ENCODE data around the gene TMEM191B.
"Not testable (repeated sequence)": the region's sequence is repeated elsewhere in the genome, so short reads cannot be mapped to it uniquely, and the experiment has no call there.

TMEM191B gene

DNA sequence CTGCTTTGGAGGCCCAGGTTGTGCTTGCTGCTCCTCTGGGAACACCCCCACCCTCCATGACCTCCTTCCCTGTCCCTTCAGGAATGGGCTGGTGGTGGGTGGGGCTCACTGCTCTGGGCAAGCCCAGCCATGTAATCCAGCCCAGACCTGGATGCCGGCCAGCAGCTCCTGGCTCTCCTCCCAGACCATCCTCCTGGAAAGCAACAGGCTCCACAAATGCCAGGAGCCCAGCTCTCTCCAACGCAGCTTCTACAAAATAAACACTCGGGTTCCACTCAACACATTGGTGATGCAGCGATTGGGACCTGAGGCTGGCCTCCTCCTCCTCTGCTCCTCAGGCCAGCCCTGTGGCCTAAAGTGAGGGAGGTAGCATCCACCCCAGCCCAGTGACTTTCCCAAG is 30.9 kb downstream of the TMEM191B start:
- not testable (repeated sequence) for DNase-seq (ENCODE audit: low read depth, low spot score)

DNA sequence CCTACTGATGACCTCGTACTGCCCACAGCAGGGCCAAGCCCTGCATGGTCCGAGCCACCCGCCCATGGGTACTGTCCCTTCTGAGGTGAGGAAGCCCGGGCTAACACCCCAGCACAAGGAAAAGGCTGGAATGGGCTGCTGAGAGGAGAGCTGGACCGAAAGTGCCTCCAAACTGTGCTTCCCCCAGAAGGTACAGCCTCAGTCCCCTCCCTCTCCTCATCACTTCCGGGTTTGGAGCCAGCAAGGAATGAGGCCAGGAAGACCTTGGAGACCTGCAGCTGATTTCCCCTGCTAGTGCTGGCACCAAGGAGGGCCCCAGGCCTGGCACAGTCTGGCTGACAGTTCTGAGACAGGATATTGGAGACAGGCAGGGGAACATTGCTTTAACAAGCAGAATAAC is 31.3 kb downstream of the TMEM191B start:
- not testable (repeated sequence) for DNase-seq (ENCODE audit: low read depth, low spot score)

DNA sequence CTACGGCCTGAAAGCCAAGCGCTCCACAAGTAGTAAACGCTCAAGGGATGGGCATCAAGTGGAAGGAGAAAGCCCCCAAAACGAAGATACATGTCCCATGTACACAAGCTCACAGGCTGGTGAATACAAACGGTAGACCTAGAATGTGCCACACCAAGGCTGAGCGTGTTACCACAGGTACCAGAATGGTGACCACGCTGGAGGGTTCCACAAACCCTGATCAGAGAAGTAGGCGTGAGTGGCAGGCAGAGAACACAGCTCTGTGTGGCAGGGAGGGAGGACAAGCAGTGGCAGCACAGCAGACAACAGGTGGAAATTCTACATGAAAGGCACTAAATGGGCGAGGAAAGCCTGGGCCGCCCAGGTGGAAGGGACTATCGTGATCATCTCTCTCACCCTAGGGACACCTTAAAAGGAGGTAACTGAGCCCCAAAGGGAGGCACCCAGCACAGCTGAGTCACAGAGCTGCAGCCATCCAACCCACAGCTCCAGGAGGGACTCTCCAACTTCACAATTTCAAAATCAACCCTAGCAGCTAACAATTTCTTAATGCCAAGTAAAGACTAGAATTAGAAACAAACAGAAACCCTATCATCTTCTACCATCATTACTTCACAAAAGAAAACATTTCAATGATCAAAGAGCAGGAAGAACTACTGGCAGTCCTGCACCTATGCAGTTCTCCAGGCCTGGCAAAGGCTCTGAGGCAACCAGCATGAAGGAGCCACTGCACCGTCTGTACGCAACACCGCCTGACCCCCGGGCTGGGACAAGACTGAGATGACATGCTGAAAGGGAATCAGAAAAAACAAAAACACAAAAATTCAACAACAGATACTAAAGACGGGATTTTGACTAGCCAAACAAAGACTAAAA is 32.7 kb downstream of the TMEM191B start:
- not testable (repeated sequence) for DNase-seq (ENCODE audit: low read depth, low spot score)

DNA sequence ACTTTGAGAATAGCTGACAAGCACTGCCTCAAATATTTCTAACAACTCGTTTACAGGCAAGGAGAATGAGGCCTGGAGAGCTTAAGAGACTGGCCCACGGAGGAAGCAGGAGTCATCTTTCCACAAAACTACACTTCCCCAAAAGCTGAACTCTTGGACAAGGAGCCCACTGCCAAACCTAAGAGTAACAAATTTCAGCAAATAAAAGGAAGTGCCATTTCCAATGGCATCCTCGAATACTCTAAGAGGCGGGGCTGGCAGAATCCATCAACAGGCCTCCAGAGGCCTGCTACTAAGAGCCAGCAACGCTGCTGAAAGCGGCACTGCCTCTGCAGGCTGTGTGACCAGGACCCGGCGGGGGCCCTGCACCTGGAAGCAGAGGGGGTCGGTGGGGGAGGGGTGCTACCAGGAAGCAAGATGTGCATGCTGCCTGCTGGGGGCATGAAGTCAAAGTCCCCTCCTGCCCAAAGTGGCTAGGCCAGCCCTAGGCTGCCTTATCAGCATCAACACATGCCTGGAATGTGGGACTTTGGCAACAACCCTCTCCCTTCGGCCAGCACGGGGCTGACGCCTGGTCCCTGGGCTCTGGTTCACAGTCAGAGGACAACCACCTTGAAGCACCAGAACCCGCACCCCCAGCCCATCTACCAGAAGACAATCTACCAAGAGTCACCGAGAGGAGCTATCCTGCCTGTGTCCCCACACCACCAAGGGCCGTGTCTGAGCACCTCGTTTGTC is 43.1 kb downstream of the TMEM191B start:
- DNase-seq (ENCODE audit: low read depth, low spot score), result not testable (repeated sequence)

DNA sequence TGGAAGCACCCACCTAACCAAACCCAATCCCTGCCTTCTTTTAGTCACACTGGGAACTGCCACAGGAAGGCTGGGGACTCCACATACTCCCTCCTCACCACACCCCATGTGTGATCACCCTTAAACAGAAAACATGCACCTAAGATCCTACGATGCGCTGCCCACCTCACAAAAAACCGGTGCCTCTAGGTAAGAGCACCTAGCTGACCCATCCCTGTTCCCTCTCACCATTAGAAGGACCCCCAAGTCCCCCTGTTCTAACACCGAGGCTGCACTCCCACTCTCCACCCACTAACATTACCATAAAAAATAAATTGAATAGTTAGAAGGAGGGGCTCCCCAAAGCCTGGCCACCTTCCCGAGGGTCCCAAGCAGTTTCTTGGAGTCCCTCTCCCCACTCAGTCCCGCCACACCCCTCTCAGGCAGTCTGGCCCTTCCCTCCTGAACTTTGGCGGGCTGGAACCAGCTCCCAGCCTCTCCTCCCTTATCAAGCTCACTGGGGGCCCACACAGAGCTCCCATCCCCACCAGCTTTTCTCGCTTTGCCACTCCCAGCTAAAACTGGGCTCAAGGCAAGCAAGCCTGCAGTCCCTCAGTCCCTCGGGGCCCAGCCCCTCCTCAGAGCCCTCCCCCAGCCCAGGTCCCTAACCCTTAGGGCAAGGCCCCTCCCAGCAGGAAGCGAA is 46.0 kb downstream of the TMEM191B start:
- DNase-seq (ENCODE audit: low read depth, low spot score), result not testable (repeated sequence)

DNA sequence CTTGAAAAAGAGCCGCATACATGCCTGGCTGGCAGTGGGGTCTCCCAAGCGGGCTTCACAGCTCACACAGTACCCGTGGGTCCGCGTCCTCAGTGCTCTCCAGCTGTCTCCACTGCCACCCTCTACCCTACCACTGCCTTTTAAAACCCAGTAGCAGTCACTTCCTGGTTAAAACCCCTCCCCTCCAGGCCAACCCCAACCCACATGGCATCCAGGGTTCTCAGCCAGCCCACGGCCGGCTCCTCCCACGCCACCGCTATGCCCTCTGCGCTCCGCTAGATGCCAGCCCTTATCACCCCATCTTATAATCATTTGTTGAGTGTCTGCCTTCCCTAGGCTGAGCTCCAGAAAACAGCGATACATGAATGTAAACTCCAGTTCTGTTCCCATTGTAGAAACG is 47.0 kb downstream of the TMEM191B start:
- not testable (repeated sequence) for DNase-seq (ENCODE audit: low read depth, low spot score)

DNA sequence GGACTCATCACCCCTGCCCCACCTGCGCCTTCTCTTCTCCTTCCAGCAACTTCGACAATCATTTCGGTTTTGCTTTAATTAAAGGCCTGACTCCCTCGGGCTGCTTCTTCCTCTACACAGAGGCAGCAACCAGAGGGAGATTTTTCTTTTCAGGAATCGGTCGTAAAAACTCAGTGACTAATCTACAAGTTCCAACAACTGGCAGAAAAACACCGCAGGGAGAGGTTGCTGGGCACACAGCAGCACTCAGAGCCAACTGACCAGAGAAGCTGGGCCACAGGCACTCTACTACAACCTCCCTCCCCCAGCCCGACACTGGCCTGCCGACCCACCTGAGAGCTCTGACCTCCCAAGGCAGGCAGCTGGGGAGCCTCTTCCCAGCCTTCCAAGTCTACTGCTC is 48.1 kb downstream of the TMEM191B start:
- DNase-seq (ENCODE audit: low read depth, low spot score), result not testable (repeated sequence)

DNA sequence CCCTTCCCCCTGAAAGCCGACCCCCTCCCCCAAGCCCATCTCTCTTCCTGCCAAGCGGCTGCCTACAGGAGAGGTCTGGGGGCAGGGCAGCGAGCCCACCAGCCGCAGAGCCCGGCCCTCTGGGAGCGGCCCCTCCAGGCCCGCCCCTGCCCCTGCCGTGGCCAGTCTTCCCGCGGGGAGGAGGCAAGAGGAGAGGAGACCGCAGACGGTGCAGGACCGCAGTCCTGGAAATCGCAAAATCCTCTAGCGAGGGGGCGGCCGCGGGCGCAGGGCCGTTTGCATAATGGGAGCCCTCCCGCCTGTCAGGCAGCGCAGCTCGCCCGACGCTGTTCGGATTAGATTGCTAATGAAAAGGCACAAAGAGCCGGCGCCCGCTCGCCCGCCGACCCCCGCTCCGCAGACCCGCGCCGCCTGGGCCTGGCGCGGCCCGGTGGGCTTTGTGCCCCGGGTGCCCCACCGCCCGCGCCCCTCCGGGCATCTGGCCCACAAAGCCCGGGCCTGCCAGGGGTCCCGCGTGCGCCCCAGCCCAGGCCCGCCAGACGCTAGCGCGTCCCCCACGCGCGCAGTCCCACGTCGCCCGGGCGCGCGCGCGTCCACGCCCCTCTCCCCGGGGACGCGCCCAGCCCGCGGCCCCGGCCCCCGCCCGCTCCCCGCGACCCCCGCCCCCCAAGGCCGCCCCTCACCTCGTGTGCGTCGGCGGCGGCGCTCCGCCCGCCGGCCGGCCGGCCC is 49.7 kb downstream of the TMEM191B start:
- DNase-seq (ENCODE audit: low read depth, low spot score), result not testable (repeated sequence)

DNA sequence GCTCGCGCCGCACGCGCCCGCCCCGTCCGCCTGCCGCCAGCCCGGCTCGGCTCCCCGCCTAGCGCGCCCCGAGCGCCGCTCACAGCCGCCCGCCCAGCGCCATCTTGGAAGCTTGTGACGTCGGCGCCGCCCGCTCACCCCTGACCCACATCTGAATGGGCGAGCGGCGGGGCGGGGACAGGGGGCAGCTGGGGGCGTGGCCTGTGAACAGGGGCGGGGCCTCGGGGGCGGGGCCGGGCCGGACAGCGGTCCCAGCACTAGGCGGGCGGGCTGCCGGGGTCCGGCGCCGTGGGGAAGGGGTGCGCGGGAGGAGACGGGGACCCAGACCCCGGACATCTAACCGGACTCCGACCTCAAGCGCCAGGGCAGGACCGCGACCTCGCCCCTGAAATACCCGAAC is 50.2 kb downstream of the TMEM191B start:
- not testable (repeated sequence) for DNase-seq (ENCODE audit: low read depth, low spot score)

Data from iPS DF 19.7 (cell line).